ENCODE data around the gene PLEKHG2.
"Not testable (repeated sequence)": the region's sequence is repeated elsewhere in the genome, so short reads cannot be mapped to it uniquely, and the experiment has no call there.

The PLEKHG2 gene

DNA sequence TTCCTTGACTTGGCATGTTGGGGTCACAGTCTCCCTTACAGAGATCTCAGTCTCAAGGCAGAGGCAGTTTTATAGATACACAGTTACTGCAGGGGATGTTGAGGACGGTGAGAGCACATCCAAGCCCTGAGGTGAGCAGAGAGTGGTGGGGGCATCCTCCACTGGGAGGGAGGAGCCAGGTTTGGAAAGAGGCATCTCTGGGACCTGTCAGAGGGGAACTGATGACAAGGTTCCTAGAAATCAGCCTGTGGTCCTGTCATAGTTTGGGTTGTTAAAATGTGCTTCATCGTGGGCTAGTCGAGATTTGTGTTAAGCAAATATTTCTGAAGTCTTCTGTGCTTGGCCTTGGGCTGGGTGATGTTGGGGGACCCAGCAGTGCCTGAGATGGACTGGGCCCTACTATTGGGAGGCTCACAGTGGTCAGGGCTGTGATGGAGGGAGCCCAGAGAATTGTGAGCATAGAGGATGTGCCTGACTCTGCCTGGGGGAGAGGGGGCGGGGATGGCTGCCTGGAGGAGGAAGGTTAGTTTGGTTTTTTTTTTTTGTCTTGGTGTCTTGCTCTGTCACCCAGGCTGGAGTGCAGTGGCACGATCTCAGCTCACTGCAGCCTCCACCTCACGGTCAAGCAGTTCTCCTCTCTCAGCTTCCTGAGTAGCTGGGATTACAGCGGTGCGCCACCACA is 36.8 kb downstream of the PLEKHG2 start:
- Histone ChIP-seq H3K4me2 (ENCODE audit: low read length) (peak overlapping the region; percentile 32), H3K79me2 (ENCODE audit: low read length) (peaks cover 97% of the 10 kb centered on the region), H2AFZ (ENCODE audit: low read depth, low read length) (no peak overlapping the region)

DNA sequence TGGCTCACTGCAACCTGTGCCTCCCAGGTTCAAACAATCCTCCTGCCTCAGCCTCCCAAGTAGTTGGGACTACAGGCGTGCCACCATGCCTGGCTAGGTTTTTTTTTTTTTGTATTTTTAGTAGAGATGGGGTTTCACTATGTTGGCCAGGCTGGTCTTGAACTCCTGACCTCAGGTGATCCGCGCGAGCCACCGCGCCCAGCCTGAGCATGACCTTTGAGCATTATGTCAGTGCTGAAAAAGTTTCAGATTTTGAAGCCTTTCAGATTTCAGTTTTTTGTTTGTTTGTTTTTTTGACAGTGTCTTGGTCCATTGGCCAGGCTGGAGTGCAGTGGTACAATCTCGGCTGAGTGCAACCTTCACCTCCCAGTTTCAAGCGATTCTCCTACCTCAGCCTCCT is 38.8 kb downstream of the PLEKHG2 start:
- H3K79me2 ChIP-seq (ENCODE audit: low read length) = peaks cover 95% of the 10 kb centered on the region
- not testable (repeated sequence) for H3K4me3 ChIP-seq (ENCODE audit: low read length); H2AFZ ChIP-seq (ENCODE audit: low read depth, low read length); H3K27me3 ChIP-seq (ENCODE audit: low read depth, low read length); H3K9ac ChIP-seq (ENCODE audit: low read length); H3K9me3 ChIP-seq (ENCODE audit: insufficient read depth, low read length); H3K4me2 ChIP-seq (ENCODE audit: low read length); H3K27ac ChIP-seq (ENCODE audit: low read length)
- peaks cover 67% of the 10 kb centered on the region for H4K20me1 ChIP-seq (ENCODE audit: insufficient read depth, low read length)
- peaks cover 65% of the 10 kb centered on the region for H3K36me3 ChIP-seq (replicated peaks; ENCODE audit: low read depth, low read length)
- H3K4me1 ChIP-seq (ENCODE audit: low read length) = peaks cover 38% of the 10 kb centered on the region

More for the DNA sequence above, 36.8 kb downstream of the PLEKHG2 start:
- H3K27me3 ChIP-seq (ENCODE audit: low read depth, low read length) = no peaks in the 10 kb centered on the region
- no peaks in the 10 kb centered on the region for H3K9me3 ChIP-seq (ENCODE audit: insufficient read depth, low read length)
- no peak for TF ChIP-seq EZH2phosphoT487 (IDR thresholded peaks at IDR 0.05; ENCODE audit: low read depth)
- TF ChIP-seq, protein P1, sequence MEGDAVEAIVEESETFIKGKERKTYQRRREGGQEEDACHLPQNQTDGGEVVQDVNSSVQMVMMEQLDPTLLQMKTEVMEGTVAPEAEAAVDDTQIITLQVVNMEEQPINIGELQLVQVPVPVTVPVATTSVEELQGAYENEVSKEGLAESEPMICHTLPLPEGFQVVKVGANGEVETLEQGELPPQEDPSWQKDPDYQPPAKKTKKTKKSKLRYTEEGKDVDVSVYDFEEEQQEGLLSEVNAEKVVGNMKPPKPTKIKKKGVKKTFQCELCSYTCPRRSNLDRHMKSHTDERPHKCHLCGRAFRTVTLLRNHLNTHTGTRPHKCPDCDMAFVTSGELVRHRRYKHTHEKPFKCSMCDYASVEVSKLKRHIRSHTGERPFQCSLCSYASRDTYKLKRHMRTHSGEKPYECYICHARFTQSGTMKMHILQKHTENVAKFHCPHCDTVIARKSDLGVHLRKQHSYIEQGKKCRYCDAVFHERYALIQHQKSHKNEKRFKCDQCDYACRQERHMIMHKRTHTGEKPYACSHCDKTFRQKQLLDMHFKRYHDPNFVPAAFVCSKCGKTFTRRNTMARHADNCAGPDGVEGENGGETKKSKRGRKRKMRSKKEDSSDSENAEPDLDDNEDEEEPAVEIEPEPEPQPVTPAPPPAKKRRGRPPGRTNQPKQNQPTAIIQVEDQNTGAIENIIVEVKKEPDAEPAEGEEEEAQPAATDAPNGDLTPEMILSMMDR (IDR thresholded peaks at IDR 0.05; ENCODE audit: low read depth, low read length) = no peak
- peaks cover 59% of the 10 kb centered on the region for H4K20me1 ChIP-seq (ENCODE audit: insufficient read depth, low read length)
- peaks cover 40% of the 10 kb centered on the region for H3K4me1 ChIP-seq (ENCODE audit: low read length)
- no peak overlapping the region for H3K9ac ChIP-seq (ENCODE audit: low read length)
- peak overlapping the region; percentile 29; the same call in 1 of the 2 replicates for H3K4me3 ChIP-seq (ENCODE audit: low read length)
- peaks cover 59% of the 10 kb centered on the region for H3K36me3 ChIP-seq (replicated peaks; ENCODE audit: low read depth, low read length)
- peak overlapping the region; percentile 5; the same call in 1 of the 2 replicates for H3K27ac ChIP-seq (ENCODE audit: low read length)

DNA sequence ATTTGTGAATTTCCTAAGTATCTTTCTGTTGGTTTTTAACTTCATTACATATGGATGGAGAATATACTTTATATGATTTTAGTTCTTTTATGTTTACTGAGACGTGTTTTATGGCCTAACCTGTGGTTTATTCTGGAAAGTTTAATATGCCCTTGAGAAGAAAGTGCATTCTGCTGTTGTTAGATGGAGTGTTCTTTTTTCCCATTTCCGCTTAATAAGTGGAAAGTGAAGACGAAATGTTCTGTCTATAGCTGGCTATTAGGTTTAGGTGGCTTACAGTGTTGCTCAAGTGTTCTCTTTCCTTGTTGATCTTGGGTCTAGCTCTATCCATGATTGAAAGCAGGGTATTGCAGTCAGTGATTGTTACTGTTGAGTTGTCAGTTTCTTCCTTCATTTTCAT is 50.9 kb downstream of the PLEKHG2 start:
- H3K4me3 ChIP-seq (ENCODE audit: low read length) = no peak overlapping the region
- H3K9ac ChIP-seq (ENCODE audit: low read length) = no peak overlapping the region
- H3K27ac ChIP-seq (ENCODE audit: low read length) = no peak overlapping the region
- no peaks in the 10 kb centered on the region for H3K4me1 ChIP-seq (ENCODE audit: low read length)
- no peak overlapping the region for H3K4me2 ChIP-seq (ENCODE audit: low read length)
- TF ChIP-seq EZH2phosphoT487 (IDR thresholded peaks at IDR 0.05; ENCODE audit: low read depth) = no peak
- TF ChIP-seq, protein P1 (IDR thresholded peaks at IDR 0.05; ENCODE audit: low read depth, low read length) = no peak
- peaks cover 12% of the 10 kb centered on the region; the same call in 1 of the 2 replicates for H3K79me2 ChIP-seq (ENCODE audit: low read length)
- H3K36me3 ChIP-seq (replicated peaks; ENCODE audit: low read depth, low read length) = peaks cover 66% of the 10 kb centered on the region
- no peaks in the 10 kb centered on the region for H3K9me3 ChIP-seq (ENCODE audit: insufficient read depth, low read length)
- H3K27me3 ChIP-seq (ENCODE audit: low read depth, low read length) = no peaks in the 10 kb centered on the region
- no peak overlapping the region for H2AFZ ChIP-seq (ENCODE audit: low read depth, low read length)
- H4K20me1 ChIP-seq (ENCODE audit: insufficient read depth, low read length) = peaks cover 6% of the 10 kb centered on the region; the same call in 1 of the 2 replicates

DNA sequence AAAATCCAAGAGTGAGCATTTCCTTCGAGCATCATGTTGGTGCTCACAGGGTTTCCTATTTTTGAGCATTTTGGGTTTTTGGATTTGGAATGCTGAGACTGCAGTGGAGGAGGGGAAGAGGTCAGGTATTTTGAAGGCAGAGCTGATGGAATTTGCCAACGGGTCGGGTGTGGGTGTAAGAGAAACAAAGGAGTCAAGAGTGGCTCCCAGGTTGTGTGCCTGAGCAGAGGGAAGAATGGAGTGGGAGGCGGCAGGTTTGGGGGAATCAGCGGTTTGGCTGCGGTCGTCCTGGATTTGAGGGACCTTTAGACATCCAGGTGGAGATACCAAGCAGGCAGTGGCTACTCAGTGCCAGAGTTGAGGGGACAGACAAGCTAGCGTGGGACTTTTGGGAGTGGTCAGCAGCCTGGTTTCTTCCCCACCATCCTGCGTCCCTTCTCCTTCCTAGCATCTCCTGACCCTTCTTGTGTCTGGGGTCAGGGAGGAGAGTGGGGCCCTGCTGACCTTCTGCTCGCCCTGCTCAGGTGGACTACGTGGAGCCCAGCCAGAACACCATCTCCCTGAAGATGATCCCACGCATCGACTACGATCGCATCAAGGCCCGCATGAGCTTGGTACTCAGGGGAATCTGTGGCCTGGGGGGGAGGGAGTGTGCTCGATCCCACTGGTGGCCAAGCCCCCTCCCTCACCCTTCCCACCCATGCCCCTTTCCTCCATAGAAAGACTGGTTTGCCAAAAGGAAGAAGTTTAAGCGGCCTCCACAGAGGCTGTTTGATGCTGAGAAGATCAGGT is 53.7 kb downstream of the PLEKHG2 start:
- TF ChIP-seq EZH2phosphoT487 (IDR thresholded peaks at IDR 0.05; ENCODE audit: low read depth) = no peak
- TF ChIP-seq, protein P1 (IDR thresholded peaks at IDR 0.05; ENCODE audit: low read depth, low read length) = no peak
- Histone ChIP-seq H3K9ac (ENCODE audit: low read length) (no peak overlapping the region), H3K79me2 (ENCODE audit: low read length) (0 out of 2 replicates have a peak, but pooled peaks cover 9% of the 10 kb centered on the region), H3K36me3 (replicated peaks; ENCODE audit: low read depth, low read length) (peaks cover 71% of the 10 kb centered on the region), H3K27ac (ENCODE audit: low read length) (no peak overlapping the region), H3K9me3 (ENCODE audit: insufficient read depth, low read length) (no peaks in the 10 kb centered on the region), H4K20me1 (ENCODE audit: insufficient read depth, low read length) (0 out of 2 replicates have a peak, but pooled peaks cover 6% of the 10 kb centered on the region), H3K4me3 (ENCODE audit: low read length) (no peak overlapping the region), H3K27me3 (ENCODE audit: low read depth, low read length) (no peaks in the 10 kb centered on the region), H3K4me1 (ENCODE audit: low read length) (no peaks in the 10 kb centered on the region), H2AFZ (ENCODE audit: low read depth, low read length) (no peak overlapping the region), H3K4me2 (ENCODE audit: low read length) (no peak overlapping the region)

Measured in OCI-LY3 (cell line).